Suprapubic skin (tissue), 4 donors: ENCODE measurements around the gene ROPN1L. TPM values are rescaled to one million over a fixed set of nuclear protein-coding genes. Genes with fewer than 3 reads are reported as not detected.

ENCODE experiments used
- DNase-seq, 2 donors: peaks; one replicate each; pipeline ENCODE4 v3.0.0-alpha.2; 2019; ENCODE audit warnings: low spot score in 2 of 2
- H3K27ac ChIP-seq: fragments of 200-600 bp; sonication (generic); one replicate; pipeline ENCODE4 v1.5.1; 2019
- H3K27me3 ChIP-seq: fragments of 200-600 bp; sonication (generic); one replicate; pipeline ENCODE4 v1.5.1; 2019
- H3K36me3 ChIP-seq: fragments of 200-600 bp; sonication (generic); one replicate; pipeline ENCODE4 v1.5.1; 2019
- H3K4me1 ChIP-seq: fragments of 200-600 bp; sonication (generic); one replicate; pipeline ENCODE4 v1.5.1; 2019
- H3K4me3 ChIP-seq: fragments of 200-600 bp; sonication (generic); one replicate; pipeline ENCODE4 v1.5.1; 2019; ENCODE audit warnings: mild to moderate bottlenecking
- H3K9me3 ChIP-seq: fragments of 200-600 bp; sonication (generic); one replicate; pipeline ENCODE4 v1.5.1; 2019
- CTCF ChIP-seq, 2 donors: fragments of 200-600 bp in 1 of 2; fragments of 450-650 bp in 1 of 2; sonication (generic) in 1 of 2; IDR thresholded peaks; one replicate each; pipeline ENCODE4 v1.5.1; 2016 to 2019; ENCODE audit warnings: antibody characterized with exemption in 2 of 2, mild to moderate bottlenecking in 1 of 2, moderate library complexity in 1 of 2
- EP300 ChIP-seq: sonication (generic); formaldehyde crosslinking; IDR thresholded peaks from one replicate; pipeline ENCODE4 v1.6.1; 2017; ENCODE audit warnings: antibody characterized with exemption
- POLR2A ChIP-seq, 2 donors: fragments of 450-650 bp; IDR thresholded peaks; one replicate each; pipeline ENCODE4 v1.6.1; 2017; ENCODE audit warnings: antibody characterized with exemption in 2 of 2, mild to moderate bottlenecking in 2 of 2, moderate library complexity in 2 of 2
- POLR2AphosphoS5 ChIP-seq, 3 donors: sonication (generic); formaldehyde crosslinking; IDR thresholded peaks; one replicate each; pipeline ENCODE4 v1.6.1; 2017; ENCODE audit warnings: antibody characterized with exemption in 3 of 3
- WGBS: methylation state at CpG from one replicate; pipeline ENCODE4 v1.1.5; 2018; 5-methylcytosine and 5-hydroxymethylcytosine counted together
- total RNA-seq, 4 donors: library from RNA; depleted of rRNA; stranded (reverse); fragments of >200 nt; gene quantifications; one replicate each; pipeline ENCODE4 v1.1.0, GENCODE V29; 2016

ROPN1L gene
- total RNA-seq, 4 donors from 2014 or later: 0.81 TPM; not detected in 3

DNA sequence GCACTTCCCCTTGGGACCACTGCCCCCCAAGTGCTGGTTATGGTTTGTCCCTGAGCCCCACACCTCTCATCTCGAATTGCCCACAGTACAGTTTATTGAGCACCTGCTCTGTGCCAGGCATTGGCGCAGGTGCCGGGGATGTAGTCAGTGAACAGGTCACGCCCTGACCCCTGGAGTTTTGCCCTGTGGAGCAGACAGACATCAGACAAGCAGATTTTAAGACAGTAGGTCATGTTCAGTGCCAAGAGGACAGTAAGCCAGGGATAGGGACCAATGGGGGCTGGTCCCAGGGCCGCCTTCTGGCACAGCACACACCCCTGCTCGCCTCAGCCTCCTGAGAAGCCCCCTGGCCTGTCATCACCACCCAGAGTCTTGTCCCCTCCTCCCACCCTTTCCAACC is 21.9 kb downstream of the ROPN1L start:
- no peak overlapping the region for H3K27ac ChIP-seq
- peaks cover 8% of the 10 kb centered on the region for H3K27me3 ChIP-seq
- 98% methylated on average over 6 of the region's 6 CpGs for WGBS
- no peak overlapping the region for H3K4me3 ChIP-seq
- no peaks in the 10 kb centered on the region for H3K36me3 ChIP-seq
- no peaks in the 10 kb centered on the region for H3K4me1 ChIP-seq
- DNase-seq: no peak
- TF ChIP-seq CTCF (IDR thresholded peaks at IDR 0.05) (no peak), POLR2A (IDR thresholded peaks at IDR 0.05) (no peak), EP300 (no peak), POLR2AphosphoS5 (IDR thresholded peaks at IDR 0.05) (no peak)
- no peaks in the 10 kb centered on the region for H3K9me3 ChIP-seq

DNA sequence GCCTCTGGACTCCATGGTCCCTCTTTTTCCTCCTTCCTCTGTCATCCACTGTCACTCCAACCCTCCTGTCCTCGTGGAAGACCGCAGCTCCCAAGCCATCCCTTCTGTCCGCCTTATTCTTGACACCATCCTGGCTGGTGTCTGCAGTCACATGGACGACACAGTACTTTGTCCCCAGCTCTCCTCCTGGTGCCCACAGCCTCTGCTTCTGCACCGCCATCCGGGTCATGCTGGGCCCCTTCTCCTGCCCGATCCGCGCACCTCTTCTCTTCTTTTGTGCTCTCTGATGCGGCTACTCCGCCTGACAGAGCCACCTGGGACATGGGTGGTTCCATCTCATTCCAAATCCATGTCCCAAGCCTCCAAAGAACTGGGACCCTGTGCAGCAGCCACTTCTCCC is 22.5 kb downstream of the ROPN1L start:
- Histone ChIP-seq H3K27ac (no peak overlapping the region), H3K27me3 (peaks cover 8% of the 10 kb centered on the region), H3K4me1 (no peaks in the 10 kb centered on the region), H3K36me3 (no peaks in the 10 kb centered on the region), H3K4me3 (no peak overlapping the region), H3K9me3 (no peaks in the 10 kb centered on the region)
- 95% methylated on average over 11 of the region's 11 CpGs for WGBS
- DNase-seq: no peak
- TF ChIP-seq EP300: no peak
- no peak for TF ChIP-seq CTCF (IDR thresholded peaks at IDR 0.05)
- TF ChIP-seq POLR2A (IDR thresholded peaks at IDR 0.05): no peak
- TF ChIP-seq POLR2AphosphoS5 (IDR thresholded peaks at IDR 0.05): no peak

DNA sequence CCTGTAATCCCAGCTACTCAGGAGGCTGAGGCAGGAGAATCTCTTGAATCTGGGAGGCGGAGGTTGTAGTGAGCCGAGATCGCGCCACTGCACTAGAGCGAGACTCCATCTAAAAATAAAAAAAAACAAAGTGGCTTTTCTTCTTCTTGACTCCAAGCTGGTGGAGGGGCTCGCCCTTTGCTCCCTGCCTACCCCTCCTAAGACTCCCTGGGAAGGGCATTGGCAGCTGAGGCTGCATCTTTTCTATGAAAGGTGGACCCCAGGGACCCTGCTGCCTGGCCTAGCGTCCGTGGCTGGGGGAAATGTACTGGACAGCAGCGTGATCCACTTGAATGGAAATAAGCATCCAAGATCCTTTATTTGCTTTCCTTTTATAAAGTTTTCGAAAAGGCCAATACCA is 24.0 kb downstream of the ROPN1L start:
- peaks cover 8% of the 10 kb centered on the region for H3K27me3 ChIP-seq
- no peak for TF ChIP-seq EP300
- no peak for TF ChIP-seq CTCF (IDR thresholded peaks at IDR 0.05)
- TF ChIP-seq POLR2A (IDR thresholded peaks at IDR 0.05): no peak
- no peak for TF ChIP-seq POLR2AphosphoS5 (IDR thresholded peaks at IDR 0.05)
- H3K27ac ChIP-seq: no peak overlapping the region
- DNase-seq: no peak
- H3K9me3 ChIP-seq: no peaks in the 10 kb centered on the region
- no peaks in the 10 kb centered on the region for H3K36me3 ChIP-seq
- no peaks in the 10 kb centered on the region for H3K4me1 ChIP-seq
- H3K4me3 ChIP-seq: no peak overlapping the region
- 94% methylated on average over 10 of the region's 10 CpGs for WGBS

DNA sequence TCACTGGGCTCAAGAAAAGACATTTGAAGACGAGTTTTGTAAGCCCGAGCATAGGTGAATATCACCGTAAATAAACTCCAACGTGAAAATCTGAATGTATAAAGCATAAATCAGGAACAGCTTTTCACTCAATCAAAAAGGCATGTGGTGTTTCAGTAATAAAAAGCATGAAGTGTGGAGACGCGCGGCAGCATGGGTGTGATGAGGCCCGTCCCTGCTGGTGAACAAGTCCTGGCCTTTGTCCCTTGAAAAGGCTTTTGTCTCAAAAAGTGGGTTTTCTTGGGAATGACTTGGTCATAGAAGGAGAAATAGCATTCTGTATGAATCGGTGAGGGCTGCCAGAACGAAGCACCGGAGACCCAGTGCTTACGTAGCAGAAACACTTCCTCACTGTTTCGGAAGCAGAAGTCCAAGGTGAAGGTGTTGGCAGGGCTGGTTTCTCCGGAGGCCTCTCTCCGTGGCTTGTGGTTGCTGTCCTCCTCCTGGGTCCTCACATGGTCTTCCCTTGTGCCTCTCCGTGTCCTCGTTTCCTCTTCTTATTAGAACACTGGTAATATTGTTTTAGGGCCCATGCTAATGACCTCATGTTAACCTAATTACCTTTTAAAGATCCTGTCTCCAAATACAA is 24.9 kb downstream of the ROPN1L start:
- TF ChIP-seq EP300 (no peak), POLR2A (IDR thresholded peaks at IDR 0.05) (no peak), CTCF (IDR thresholded peaks at IDR 0.05) (no peak), POLR2AphosphoS5 (IDR thresholded peaks at IDR 0.05) (no peak)
- Histone ChIP-seq H3K4me3 (no peak overlapping the region), H3K27ac (no peak overlapping the region), H3K36me3 (no peaks in the 10 kb centered on the region), H3K27me3 (peaks cover 8% of the 10 kb centered on the region), H3K4me1 (no peaks in the 10 kb centered on the region), H3K9me3 (no peaks in the 10 kb centered on the region)
- 93% methylated on average over 17 of the region's 17 CpGs for WGBS
- DNase-seq: no peak

DNA sequence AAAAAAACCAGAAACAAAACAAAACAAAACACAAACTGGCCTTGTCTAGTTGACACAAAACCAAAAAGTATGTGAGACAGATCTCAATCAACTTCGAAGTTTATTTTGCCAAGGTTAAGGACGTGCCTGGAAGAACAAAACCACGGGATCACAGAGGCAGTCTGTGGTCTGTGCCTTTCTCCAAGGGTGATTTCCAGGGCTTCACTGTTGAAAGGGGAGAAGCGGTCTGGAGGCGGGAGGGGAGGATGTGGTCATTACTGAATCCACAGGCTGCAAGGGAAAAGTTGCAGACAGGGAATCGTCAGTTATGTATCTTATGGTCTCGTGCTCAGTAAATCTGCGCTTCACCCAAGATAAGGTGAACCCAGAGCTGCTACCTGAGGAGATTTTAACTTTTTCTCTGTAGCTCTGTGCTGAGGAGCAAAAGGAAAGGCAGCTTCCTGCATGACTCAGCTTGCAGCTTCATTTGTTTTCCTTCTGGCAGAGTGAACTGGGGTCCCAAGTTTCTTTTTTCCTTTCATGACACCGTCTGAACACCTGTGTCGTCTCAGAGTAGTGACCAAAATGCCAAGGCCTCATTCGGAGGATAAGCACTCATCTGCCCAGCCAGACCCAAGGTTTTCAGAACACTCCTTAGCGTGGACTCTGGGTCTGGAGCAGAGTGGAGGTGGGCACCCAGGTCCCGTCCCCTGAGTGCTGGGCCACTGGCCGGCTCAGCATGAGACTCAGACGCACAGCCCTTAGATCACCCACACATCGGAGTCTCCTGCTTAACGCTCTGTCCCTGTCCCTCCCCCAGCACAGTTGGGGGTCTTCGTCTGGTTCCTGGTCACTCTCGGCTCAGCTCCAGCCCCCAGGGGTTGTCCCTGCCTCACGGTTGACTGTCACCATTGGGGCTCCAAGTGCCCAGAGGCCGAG is 25.9 kb downstream of the ROPN1L start:
- TF ChIP-seq POLR2AphosphoS5 (IDR thresholded peaks at IDR 0.05) (no peak), CTCF (IDR thresholded peaks at IDR 0.05) (no peak), EP300 (no peak), POLR2A (IDR thresholded peaks at IDR 0.05) (no peak)
- H3K4me3 ChIP-seq: no peak overlapping the region
- WGBS: 69% methylated on average over 19 of the region's 21 CpGs
- no peaks in the 10 kb centered on the region for H3K9me3 ChIP-seq
- no peaks in the 10 kb centered on the region for H3K36me3 ChIP-seq
- H3K27me3 ChIP-seq: peaks cover 8% of the 10 kb centered on the region
- H3K27ac ChIP-seq: no peak overlapping the region
- no peak for DNase-seq
- H3K4me1 ChIP-seq: no peaks in the 10 kb centered on the region
